ENCODE results near the gene CHRNB4. TPM values are rescaled to one million over a fixed set of nuclear protein-coding genes. Genes with fewer than 3 reads are reported as not detected.

The CHRNB4 gene
- total RNA-seq, 1 donor from 2014 or later: 3.2 TPM

DNA sequence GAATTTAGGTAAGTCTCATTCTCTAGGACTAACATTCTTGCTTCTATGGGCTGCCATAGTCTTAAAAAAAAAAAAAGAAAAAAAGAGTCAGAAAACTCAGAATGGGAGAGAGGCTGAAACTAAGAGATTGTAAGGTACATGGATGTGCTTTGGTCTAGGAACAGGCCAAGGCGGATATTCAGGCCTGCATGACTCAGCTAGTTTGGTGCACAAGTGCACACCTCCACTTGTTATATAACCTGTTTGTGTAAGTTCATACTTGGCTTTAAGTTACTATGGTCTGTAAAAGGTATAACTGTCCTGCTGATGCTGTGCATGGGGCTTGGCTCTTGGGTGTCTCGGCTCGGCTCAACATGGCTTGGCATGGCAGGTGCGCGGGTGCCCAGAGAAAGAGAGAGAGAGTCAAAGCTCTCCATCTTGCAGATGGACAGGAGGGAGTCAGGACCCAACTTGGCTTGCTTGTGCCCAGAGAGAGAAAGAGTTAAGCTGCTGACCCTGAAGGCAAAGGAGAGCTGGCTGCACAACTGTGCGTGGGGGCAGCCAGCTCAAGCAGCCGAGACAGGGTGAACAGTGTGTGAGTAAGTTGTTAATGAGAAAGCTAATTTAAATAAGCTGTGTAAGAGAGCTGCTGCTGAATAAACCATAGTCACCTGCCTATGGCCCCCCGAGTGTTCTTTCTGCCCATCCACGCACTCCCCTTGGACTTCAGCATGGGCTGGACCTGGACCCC, 31.4 kb upstream of the CHRNB4 start:
- Mint-ChIP-seq H3K4me1 (peaks cover 32% of the 10 kb centered on the region), H3K27me3 (ENCODE audit: low read depth) (no peaks in the 10 kb centered on the region), H3K36me3 (no peaks in the 10 kb centered on the region), H3K4me3 (no peak overlapping the region), H3K27ac (peak overlapping the region; percentile 73), H3K9me3 (no peaks in the 10 kb centered on the region)
- TF ChIP-seq, protein P1, sequence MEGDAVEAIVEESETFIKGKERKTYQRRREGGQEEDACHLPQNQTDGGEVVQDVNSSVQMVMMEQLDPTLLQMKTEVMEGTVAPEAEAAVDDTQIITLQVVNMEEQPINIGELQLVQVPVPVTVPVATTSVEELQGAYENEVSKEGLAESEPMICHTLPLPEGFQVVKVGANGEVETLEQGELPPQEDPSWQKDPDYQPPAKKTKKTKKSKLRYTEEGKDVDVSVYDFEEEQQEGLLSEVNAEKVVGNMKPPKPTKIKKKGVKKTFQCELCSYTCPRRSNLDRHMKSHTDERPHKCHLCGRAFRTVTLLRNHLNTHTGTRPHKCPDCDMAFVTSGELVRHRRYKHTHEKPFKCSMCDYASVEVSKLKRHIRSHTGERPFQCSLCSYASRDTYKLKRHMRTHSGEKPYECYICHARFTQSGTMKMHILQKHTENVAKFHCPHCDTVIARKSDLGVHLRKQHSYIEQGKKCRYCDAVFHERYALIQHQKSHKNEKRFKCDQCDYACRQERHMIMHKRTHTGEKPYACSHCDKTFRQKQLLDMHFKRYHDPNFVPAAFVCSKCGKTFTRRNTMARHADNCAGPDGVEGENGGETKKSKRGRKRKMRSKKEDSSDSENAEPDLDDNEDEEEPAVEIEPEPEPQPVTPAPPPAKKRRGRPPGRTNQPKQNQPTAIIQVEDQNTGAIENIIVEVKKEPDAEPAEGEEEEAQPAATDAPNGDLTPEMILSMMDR (IDR thresholded peaks at IDR 0.05; ENCODE audit: unreplicated experiment): no peak
- no peak for DNase-seq (ENCODE audit: low spot score in 2 of 2, unreplicated experiment in 2 of 2)

DNA sequence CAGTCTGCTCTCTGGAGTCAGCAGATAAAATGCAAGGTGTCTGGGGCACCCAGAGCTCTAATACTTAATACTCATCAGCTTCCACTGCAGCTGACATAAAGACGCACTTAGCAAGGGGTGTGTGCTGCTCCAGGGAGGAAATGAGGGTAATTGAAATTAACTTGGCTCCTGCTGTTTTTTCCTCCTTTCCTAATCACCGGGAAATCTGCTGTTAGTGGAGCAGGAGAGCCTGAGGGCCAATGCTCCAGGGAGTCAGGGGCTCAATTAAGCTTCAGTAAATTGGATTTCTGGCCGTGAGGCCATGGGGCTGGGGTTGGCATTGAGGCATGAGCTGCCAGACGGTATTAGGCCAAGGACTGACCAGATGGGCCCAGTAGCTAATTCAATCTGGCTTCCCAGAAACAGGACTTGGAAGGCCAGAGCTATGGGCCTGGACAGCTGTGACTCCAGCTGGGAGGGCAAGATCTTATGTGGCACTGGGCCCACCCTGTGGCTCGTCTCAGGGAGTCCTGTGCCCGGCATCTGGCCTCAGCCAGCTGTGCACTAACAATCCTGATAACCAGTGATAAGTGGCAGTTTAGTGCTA, 30.7 kb upstream of the CHRNB4 start:
- no peak overlapping the region for H3K4me3 Mint-ChIP-seq
- H3K27ac Mint-ChIP-seq: no peak overlapping the region
- H3K27me3 Mint-ChIP-seq (ENCODE audit: low read depth): no peaks in the 10 kb centered on the region
- peaks cover 32% of the 10 kb centered on the region for H3K4me1 Mint-ChIP-seq
- H3K36me3 Mint-ChIP-seq: no peaks in the 10 kb centered on the region
- H3K9me3 Mint-ChIP-seq: no peaks in the 10 kb centered on the region
- TF ChIP-seq, protein P1 (IDR thresholded peaks at IDR 0.05; ENCODE audit: unreplicated experiment): no peak
- no peak for DNase-seq (ENCODE audit: low spot score in 2 of 2, unreplicated experiment in 2 of 2)

DNA sequence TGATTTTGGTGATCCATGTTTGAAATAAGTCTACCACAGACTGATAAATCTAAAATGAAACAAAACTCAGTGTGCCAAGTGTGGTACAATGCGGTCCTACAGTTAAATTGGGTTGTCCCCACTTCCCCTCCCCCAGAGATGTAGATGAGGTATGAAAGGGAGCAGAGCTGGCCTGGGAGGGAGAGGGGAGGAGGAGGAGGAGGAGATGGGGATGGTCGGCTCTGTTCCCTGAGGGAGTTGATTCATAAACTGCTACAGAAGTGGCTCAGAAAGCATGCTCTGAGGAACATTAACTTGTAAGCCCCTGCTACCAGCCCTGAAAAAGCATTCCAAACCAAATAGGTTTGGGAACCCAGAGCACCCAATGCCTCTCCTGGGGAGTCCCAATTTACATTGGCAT, 28.0 kb upstream of the CHRNB4 start:
- no peak for DNase-seq (ENCODE audit: low spot score in 2 of 2, unreplicated experiment in 2 of 2)
- H3K27ac Mint-ChIP-seq: no peak overlapping the region
- no peaks in the 10 kb centered on the region for H3K36me3 Mint-ChIP-seq
- H3K27me3 Mint-ChIP-seq (ENCODE audit: low read depth): no peaks in the 10 kb centered on the region
- peaks cover 29% of the 10 kb centered on the region for H3K4me1 Mint-ChIP-seq
- no peaks in the 10 kb centered on the region for H3K9me3 Mint-ChIP-seq
- no peak overlapping the region for H3K4me3 Mint-ChIP-seq
- TF ChIP-seq, protein P1 (IDR thresholded peaks at IDR 0.05; ENCODE audit: unreplicated experiment): no peak

GRCh38 chr15:78667578-78668236, 26.7 kb upstream of the CHRNB4 start:
- no peaks in the 10 kb centered on the region for H3K36me3 Mint-ChIP-seq
- peaks cover under 1% of the 10 kb centered on the region for H3K27me3 Mint-ChIP-seq (ENCODE audit: low read depth)
- H3K4me3 Mint-ChIP-seq: no peak overlapping the region
- TF ChIP-seq, protein P1 (IDR thresholded peaks at IDR 0.05; ENCODE audit: unreplicated experiment): no peak
- H3K9me3 Mint-ChIP-seq: no peaks in the 10 kb centered on the region
- no peak overlapping the region for H3K27ac Mint-ChIP-seq
- peaks cover 19% of the 10 kb centered on the region for H3K4me1 Mint-ChIP-seq
- DNase-seq (ENCODE audit: low spot score in 2 of 2, unreplicated experiment in 2 of 2): no peak

DNA sequence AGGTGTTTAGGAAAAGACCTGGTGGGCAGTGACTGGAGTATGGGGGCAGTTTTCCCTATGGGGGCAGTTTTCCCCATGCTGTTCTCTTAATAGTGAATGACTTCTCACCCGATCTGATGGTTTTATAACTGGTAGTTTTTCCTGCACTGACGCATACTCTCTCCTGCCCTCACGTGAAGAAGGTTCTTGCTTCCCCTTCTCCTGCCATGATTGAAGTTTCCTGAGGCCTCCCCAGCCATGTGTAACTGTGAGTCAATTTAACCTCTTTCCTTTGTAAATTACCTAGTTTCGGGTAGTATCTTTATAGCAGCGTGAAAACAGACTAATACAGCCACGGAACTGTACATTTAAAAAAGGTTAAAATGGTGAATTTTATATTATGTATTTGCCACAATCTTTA, 25.0 kb upstream of the CHRNB4 start:
- no peaks in the 10 kb centered on the region for H3K9me3 Mint-ChIP-seq
- TF ChIP-seq, protein P1 (IDR thresholded peaks at IDR 0.05; ENCODE audit: unreplicated experiment): no peak
- no peak for DNase-seq (ENCODE audit: low spot score in 2 of 2, unreplicated experiment in 2 of 2)
- no peak overlapping the region for H3K27ac Mint-ChIP-seq
- peaks cover 2% of the 10 kb centered on the region for H3K27me3 Mint-ChIP-seq (ENCODE audit: low read depth)
- H3K4me3 Mint-ChIP-seq: no peak overlapping the region
- peaks cover 4% of the 10 kb centered on the region for H3K4me1 Mint-ChIP-seq
- H3K36me3 Mint-ChIP-seq: no peaks in the 10 kb centered on the region

Measured in mesothelial cell of epicardium (in vitro differentiated cells).